IPS-18a (cell line): ENCODE measurements around the gene SSTR4.

ENCODE experiments used
- H3K27ac ChIP-seq: one replicate; pipeline ENCODE4 v1.5.1; 2013; ENCODE audit warnings: low read length
- H3K27me3 ChIP-seq: one replicate; pipeline ENCODE4 v1.6.1; 2013; ENCODE audit warnings: mild to moderate bottlenecking, low read length; ENCODE audit not compliant: control insufficient read depth, insufficient read depth
- H3K36me3 ChIP-seq: one replicate; pipeline ENCODE4 v1.6.1; 2013; ENCODE audit warnings: low read depth, low read length; ENCODE audit not compliant: control insufficient read depth
- H3K4me1 ChIP-seq: one replicate; pipeline ENCODE4 v1.6.1; 2013; ENCODE audit warnings: low read depth, low read length; ENCODE audit not compliant: control insufficient read depth
- H3K4me3 ChIP-seq: one replicate; pipeline ENCODE4 v1.5.1; 2013; ENCODE audit warnings: low read length
- H3K9ac ChIP-seq: one replicate; pipeline ENCODE4 v1.6.1; 2013; ENCODE audit warnings: mild to moderate bottlenecking, low read length, moderate library complexity
- H3K9me3 ChIP-seq: one replicate; pipeline ENCODE4 v1.6.1; 2013; ENCODE audit warnings: low read depth, low read length; ENCODE audit not compliant: control insufficient read depth

Gene SSTR4

DNA sequence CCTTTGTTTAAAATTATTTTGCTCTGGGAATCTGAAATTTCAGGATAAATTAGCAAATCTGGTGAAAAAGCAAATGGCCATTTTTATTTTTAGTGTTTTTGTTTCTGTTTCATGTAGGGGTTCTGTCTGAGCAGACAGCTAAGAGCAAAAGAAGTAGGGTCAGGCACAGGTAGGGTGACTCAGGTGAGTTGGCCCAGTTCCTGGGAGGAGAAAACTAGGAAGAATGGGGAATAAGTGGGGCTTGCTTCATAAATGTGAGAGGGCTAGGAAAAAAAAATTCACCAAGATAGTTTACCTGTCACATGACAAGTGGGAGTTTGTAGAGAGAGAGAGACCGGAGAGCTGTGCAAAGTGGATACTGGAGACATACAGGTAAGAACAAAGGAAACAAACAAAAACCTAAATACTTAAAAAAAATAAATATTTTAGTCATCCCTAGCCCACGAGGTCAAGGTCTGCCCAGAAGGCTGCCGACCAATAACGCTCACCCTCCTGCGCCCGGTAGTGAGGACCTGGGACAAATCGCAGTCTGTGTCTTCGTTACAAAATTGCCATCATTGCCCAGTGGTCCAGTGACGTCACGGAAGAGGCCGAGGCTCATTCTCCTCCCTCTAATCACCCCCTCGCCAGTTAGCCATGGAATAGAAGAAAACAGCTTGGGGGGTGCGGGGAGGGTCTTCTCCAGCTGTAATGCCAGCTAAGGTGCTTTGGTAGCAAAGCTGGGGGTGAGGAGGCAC is 12.1 kb downstream of the SSTR4 start:
- Histone ChIP-seq H3K9me3 (no peaks in the 10 kb centered on the region), H3K27ac (no peak overlapping the region), H3K9ac (no peak overlapping the region)

DNA sequence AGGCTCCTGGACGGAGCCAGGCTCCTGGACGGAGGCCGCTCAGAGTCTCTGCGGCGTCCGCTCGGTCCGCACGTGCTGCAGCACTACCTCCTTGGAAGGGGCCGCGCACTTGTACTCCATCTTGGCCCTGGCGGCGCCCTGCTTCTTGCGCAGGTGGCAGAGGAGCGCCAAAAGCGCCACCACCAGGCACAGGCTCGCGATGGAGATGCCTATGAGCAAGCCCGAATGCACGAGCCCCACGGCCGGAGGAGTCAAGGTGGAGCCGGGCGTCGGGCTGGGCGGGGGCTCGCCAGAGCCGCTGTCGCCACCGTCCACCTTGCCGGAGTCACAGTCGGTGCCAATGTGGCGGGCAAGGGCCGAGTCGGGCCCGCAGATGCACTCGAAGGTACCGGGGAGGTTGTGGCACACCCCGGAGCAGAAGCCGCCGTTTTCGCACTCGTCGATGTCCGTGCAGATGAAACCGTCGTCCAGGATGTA is 12.7 kb downstream of the SSTR4 start:
- no peak overlapping the region for H3K9ac ChIP-seq
- H3K9me3 ChIP-seq = no peaks in the 10 kb centered on the region
- peaks cover 87% of the 10 kb centered on the region for H3K27me3 ChIP-seq
- H3K36me3 ChIP-seq = no peaks in the 10 kb centered on the region
- H3K4me3 ChIP-seq = peak overlapping the region; percentile 14
- H3K27ac ChIP-seq = no peak overlapping the region
- peaks cover 14% of the 10 kb centered on the region for H3K4me1 ChIP-seq

More for the DNA sequence above, 12.1 kb downstream of the SSTR4 start:
- H3K4me1 ChIP-seq = peaks cover 20% of the 10 kb centered on the region
- H3K4me3 ChIP-seq = no peak overlapping the region
- H3K36me3 ChIP-seq = no peaks in the 10 kb centered on the region
- peaks cover 81% of the 10 kb centered on the region for H3K27me3 ChIP-seq

DNA sequence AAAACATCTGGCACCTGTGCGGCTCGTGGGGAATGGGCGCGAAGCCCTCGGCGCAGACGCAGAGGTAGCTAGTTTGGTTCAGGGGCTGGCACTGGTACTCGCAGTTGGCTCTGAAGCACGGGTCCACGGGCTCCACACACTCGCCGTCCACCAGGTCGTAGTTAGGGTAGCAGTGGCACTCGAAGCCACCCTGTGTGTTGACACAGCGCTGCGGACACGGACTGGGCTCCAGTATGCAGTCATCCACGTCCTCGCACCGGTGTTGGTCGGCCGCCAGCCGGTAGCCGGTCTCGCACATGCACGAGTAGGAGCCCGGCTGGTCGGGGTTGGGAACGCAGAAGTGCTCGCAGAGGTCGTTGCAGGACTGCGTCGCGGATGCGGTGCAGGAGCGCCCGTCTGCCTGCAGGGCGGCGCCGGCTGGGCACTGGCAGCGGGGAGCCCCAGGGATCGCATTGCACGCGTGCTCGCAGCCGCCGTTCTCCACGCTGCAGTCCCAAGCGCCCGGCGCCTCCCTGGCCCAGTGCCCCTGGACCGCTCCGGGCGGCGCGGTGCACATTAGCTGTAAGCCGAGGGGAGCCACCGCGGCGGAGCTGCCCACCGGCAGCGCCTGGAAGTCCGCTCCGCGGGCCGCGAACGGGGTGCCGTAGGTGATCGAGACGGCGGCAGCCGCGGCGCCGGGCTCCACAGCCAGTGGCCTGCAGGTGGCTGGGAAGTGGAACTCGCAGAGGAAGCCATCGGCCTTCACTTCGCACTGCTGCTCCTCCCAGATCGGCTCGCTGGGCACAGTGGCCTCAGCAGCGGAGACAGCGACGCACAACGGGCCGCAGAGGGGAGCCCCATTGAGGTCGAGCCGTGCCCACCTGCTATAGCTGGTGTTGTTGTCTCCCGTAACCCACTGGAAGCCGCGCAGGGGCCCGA is 13.4 kb downstream of the SSTR4 start:
- H3K9me3 ChIP-seq = no peaks in the 10 kb centered on the region
- H3K4me1 ChIP-seq = peaks cover 8% of the 10 kb centered on the region
- H3K27me3 ChIP-seq = peaks cover 87% of the 10 kb centered on the region
- no peak overlapping the region for H3K9ac ChIP-seq
- no peaks in the 10 kb centered on the region for H3K36me3 ChIP-seq
- peak overlapping the region; percentile 55 for H3K4me3 ChIP-seq
- no peak overlapping the region for H3K27ac ChIP-seq

DNA sequence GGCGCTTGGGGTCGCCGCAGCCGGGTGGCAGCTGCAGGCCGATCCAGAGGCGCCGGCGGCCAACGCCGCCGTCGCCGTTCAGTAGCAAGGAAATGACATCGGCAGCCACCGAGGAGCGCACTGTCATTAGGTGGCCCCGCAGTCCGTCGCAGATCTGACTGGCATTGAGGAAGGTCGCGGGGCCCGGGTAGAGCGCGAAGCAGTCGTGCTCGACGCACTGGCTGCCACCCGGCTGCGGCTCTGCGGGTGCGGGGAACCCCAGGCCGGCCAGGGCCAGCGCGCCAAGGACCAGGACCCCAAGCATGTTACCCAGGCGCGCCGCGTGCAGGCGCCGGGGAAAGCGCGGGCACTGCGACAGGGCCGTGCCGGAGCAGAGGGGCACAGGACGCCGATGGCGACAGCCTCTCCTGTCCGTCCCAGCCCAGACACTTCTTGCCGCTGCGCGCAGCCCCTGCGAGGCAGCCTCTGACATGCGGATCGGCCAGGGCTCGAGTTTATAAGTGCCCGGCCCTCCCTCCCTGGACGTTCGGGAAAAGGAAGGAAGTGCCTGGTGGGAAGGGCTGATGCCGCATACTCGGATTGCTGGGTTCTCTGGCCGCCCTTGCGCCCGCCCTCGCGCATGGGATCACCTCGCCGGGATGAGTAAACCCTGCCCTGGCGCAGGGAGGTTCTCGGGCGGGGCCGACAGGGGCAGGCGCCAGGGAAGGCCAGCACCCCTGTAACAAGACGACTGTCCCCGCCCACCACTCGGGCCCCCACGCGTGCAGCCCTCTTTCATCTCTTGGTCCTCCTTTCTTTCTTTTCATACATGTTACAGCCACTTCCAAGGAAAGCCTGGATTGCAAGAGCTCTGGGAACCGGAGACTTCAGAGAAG is 14.3 kb downstream of the SSTR4 start, which contains the start of gene THBD:
THBD (minus strand) TSS at position 472 of the 875 bp plus-strand sequence; CDS start at position 304, 168 bp downstream.
- H3K9ac ChIP-seq = no peak within 1 kb of the TSS
- peak within 1 kb of the TSS; percentile 55 for H3K4me3 ChIP-seq
- H3K36me3 ChIP-seq = no peaks in the 10 kb centered on the region
- H3K9me3 ChIP-seq = no peaks in the 10 kb centered on the region
- no peak within 1 kb of the TSS for H3K27ac ChIP-seq
- peaks cover 78% of the 10 kb centered on the region for H3K27me3 ChIP-seq
- peaks cover 6% of the 10 kb centered on the region for H3K4me1 ChIP-seq

DNA sequence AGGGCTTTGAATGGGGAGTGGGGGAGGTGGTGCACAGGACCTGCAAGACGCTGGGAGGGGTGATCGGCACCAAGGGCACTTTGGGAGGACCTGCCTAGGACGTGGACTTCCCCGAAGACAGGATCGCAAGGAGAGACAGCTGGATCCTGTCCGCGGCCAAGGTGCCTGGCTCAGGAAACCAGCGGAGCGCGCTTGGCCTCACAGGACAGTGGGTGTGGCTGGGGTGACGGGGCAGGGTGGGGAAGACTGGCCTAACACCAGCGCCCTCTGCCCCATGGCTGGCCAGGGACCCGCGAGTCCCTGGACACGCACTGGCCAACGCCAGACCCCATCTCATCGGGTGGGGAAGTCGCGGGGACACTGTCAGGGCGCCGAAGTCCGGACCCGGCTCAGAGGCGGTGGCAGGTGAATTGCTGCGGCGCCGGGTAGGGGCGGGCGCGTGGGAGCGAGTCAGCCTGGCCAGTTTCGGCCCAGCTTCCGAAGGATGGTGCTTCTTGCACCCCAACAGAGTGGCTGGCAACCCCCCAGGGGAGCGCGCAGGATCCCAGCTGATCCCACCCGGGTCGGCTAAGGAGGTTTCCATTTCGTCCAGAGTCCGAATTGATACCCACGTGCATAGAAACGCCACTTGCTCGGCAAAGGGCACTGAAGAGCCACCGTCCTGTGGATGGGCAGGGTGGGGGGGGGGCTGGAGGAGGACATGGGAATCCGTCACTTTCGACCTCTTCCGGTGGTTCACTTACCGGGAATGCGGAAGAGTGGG is 15.1 kb downstream of the SSTR4 start:
- Histone ChIP-seq H3K27ac (no peak overlapping the region), H3K9me3 (no peaks in the 10 kb centered on the region), H3K9ac (no peak overlapping the region), H3K4me1 (peaks cover 5% of the 10 kb centered on the region), H3K4me3 (peak overlapping the region; percentile 55), H3K27me3 (peaks cover 70% of the 10 kb centered on the region), H3K36me3 (no peaks in the 10 kb centered on the region)

DNA sequence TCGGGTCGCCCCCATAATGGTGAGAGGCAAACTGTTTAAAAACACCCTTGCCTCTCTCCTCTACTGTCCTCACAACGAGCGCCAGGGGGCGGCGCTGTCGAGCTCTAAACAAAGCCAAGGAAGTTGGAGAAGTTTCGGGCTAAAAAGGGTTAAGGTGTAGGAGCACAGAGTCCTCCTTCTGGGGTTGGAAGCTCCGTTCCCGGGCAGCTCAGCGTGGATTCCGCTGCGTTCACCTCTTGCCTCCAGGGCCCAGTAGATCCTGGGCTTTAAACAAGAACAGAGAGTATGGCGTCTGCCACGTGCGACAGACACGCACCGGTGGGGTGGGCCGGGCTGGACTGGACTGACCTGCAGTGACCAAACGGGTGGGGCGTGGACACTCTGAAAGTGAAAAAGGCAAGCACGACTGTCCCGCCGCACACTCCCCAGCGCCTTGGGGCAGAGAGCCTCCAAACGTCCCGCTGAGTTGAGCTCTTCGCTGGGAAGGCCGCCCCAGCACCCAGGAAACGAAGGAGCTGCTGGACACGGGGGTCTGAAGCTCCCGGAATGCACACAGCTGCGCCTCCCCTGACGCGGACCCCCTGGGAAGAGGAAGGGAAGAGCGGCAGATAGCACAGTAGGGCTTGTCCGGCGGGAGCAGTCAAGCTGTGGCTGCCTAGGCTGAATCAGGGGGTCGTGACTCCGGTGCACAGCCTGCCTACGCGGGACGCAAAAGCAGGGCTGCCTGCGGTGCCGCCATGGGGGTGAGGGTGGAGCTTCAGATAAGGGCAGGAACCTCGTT is 15.9 kb downstream of the SSTR4 start:
- Histone ChIP-seq H3K9ac (peak overlapping the region; percentile 46), H3K27ac (no peak overlapping the region), H3K27me3 (peaks cover 62% of the 10 kb centered on the region), H3K4me1 (peaks cover 5% of the 10 kb centered on the region), H3K4me3 (peak overlapping the region; percentile 75), H3K36me3 (no peaks in the 10 kb centered on the region), H3K9me3 (no peaks in the 10 kb centered on the region)

DNA sequence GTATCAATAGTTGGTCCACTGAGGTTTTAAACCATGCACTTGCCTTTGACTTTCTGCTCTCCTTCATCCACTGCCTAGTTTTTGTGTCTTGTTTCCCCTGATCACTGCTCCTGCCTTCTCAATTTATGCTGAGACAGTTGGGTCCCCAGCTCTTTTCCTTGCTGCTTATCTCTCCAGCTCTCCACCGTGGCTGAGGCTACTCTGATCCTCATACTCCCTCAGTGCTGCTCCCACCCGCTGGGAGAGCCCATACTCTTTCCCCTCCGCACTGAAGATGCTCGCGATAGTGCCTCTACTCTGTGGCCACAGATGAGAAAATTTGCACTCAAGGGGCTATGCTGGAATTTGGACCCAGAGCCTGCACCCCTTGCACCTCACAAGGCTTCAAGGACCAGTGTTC is 17.8 kb downstream of the SSTR4 start:
- H3K27ac ChIP-seq = no peak overlapping the region

DNA sequence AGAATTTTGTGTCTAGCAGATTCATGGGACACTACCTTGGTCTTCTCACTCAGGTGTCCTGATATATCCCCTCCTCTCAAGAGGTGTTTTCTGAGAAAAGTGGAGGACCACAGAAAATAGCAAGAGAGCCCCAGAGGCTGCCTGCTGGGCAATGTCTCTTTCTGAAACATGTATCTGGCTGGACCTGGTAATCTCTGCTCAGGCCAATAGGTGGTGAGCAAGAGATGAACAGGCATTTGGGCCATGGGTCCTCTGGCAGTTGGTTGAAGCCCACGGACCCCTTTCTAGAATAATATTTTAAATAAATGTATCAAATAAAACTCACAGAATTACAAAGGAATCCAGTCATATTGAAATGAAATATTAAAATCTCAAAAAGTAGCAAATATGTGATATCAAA is 23.1 kb downstream of the SSTR4 start:
- Histone ChIP-seq H3K4me3 (no peak overlapping the region), H3K9me3 (no peaks in the 10 kb centered on the region), H3K27me3 (no peaks in the 10 kb centered on the region), H3K9ac (no peak overlapping the region), H3K27ac (no peak overlapping the region), H3K36me3 (no peaks in the 10 kb centered on the region), H3K4me1 (peaks cover 19% of the 10 kb centered on the region)

More for the DNA sequence above, 17.8 kb downstream of the SSTR4 start:
- peaks cover 43% of the 10 kb centered on the region for H3K27me3 ChIP-seq
- H3K36me3 ChIP-seq = no peaks in the 10 kb centered on the region
- no peaks in the 10 kb centered on the region for H3K9me3 ChIP-seq
- H3K4me3 ChIP-seq = no peak overlapping the region
- no peak overlapping the region for H3K9ac ChIP-seq
- peaks cover 5% of the 10 kb centered on the region for H3K4me1 ChIP-seq

DNA sequence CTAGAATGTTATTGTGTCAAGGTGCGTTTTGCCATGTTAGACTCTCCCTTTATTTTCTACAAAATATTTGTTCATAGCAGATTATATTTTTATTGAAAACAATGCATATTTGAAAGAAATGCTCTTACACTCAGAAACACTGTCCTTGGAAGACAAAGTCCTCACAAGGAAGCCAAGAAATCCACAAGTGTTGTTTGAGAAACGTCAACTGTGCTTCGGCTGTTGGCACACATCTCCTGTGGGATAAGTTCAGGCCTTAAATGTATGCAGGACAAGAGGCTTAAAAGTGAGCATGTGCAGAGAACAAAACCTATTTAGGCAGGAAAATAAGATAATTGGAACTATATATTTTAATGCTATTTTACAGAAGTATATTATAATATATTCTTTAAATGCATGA is 23.9 kb downstream of the SSTR4 start:
- H3K27me3 ChIP-seq = no peaks in the 10 kb centered on the region
- no peaks in the 10 kb centered on the region for H3K36me3 ChIP-seq
- H3K4me3 ChIP-seq = no peak overlapping the region
- H3K27ac ChIP-seq = no peak overlapping the region
- H3K9me3 ChIP-seq = no peaks in the 10 kb centered on the region
- no peak overlapping the region for H3K9ac ChIP-seq
- peaks cover 21% of the 10 kb centered on the region for H3K4me1 ChIP-seq

DNA sequence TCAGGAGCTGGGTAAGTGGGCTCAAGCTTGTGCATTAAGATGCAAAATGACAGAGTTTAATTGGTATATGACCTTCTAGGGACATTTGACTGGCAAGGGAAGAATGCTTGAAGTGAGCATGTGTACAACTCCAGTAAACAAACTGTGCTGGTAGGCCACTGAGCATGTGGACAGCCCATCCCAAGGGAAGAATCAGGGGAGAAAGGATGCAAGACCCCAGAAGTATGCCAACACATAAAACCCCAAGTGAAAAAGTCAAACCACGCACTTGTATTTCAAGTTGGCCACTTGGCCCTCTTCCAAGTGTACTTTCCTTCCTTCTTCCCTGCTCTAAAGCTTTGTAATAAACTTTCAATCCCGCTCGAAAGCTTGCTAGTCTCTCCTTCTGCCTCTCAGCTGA is 24.7 kb downstream of the SSTR4 start:
- H3K9me3 ChIP-seq = no peaks in the 10 kb centered on the region
- H3K9ac ChIP-seq = no peak overlapping the region
- no peaks in the 10 kb centered on the region for H3K27me3 ChIP-seq
- no peaks in the 10 kb centered on the region for H3K36me3 ChIP-seq
- no peak overlapping the region for H3K4me3 ChIP-seq
- peaks cover 21% of the 10 kb centered on the region for H3K4me1 ChIP-seq
- no peak overlapping the region for H3K27ac ChIP-seq
